Smooth muscle cell of the coronary artery (primary cell): ENCODE results near the gene HNRNPA2B1. TPM values are rescaled to one million over a fixed set of nuclear protein-coding genes. Genes with fewer than 3 reads are reported as not detected.

Experiments used
- total RNA-seq: library from RNA; depleted of rRNA; stranded (reverse); fragments of >200 nt; gene quantifications from 2 replicates; pipeline ENCODE4 v1.2.3, GENCODE V29; 2014; ENCODE audit warnings: low replicate concordance

Gene HNRNPA2B1
- 52.7 and 94.1 TPM in 2 replicates for total RNA-seq

GRCh38 chr7:26200444-26201246 is at the start of gene HNRNPA2B1:
Gene HNRNPA2B1 (minus strand): TSS chr7:26200746. CDS start chr7:26200577, 169 bp downstream.

GRCh38 chr7:26201247-26202018 is 887 bp upstream of the HNRNPA2B1 start, which contains the start of gene CBX3:
Gene CBX3 (plus strand): TSS chr7:26201745. CDS start chr7:26202999, 1,254 bp downstream.

GRCh38 chr7:26151953-26152781 is 48.4 kb downstream of the HNRNPA2B1 start, which contains the start of gene NFE2L3:
Gene NFE2L3 (plus strand): TSS chr7:26152198. CDS start chr7:26152499, 301 bp downstream.

Other genes starting within 250 kb of the HNRNPA2B1 start
- gene NFE2L3, start 48.5 kb downstream of the HNRNPA2B1 start, total RNA-seq, result 0.12 and 3.2 TPM in 2 replicates
- 31.1 and 97.9 TPM in 2 replicates for gene CBX3, start 999 bp upstream of the HNRNPA2B1 start, total RNA-seq
- gene SNX10, start 91.1 kb upstream of the HNRNPA2B1 start, total RNA-seq, result 1.3 TPM in 1 of 2 replicates, not detected in the other